Mononuclear cell (primary cell): Measurements from ENCODE around the gene APOA4. TPM values are rescaled to one million over a fixed set of nuclear protein-coding genes. Genes with fewer than 3 reads are reported as not detected.
A peak's percentile ranks its signal among the peaks of the same experiment; 100 is the strongest.

Experiments
- H3K27me3 ChIP-seq: 2 replicates; pipeline ENCODE4 v1.6.0; 2011; ENCODE audit warnings: low read length, control low read depth; ENCODE audit not compliant: insufficient read depth
- H3K4me1 ChIP-seq: 2 replicates; pipeline ENCODE4 v1.5.1; 2011; ENCODE audit warnings: mild to moderate bottlenecking, low read length, control low read depth; ENCODE audit not compliant: insufficient read depth
- H3K4me3 ChIP-seq: 2 replicates; pipeline ENCODE4 v1.5.1; 2011; ENCODE audit warnings: mild to moderate bottlenecking, low read length, moderate library complexity
- H3K9me3 ChIP-seq: 2 replicates; pipeline ENCODE4 v1.5.1; 2011; ENCODE audit warnings: low read depth, mild to moderate bottlenecking, control low read depth, low read length
- total RNA-seq: library from RNA; depleted of rRNA; stranded (reverse); fragments of >200 nt; gene quantifications from one replicate; pipeline ENCODE4 v1.2.3, GENCODE V29; 2012

Gene APOA4
- total RNA-seq, 1 donor: not detected

DNA sequence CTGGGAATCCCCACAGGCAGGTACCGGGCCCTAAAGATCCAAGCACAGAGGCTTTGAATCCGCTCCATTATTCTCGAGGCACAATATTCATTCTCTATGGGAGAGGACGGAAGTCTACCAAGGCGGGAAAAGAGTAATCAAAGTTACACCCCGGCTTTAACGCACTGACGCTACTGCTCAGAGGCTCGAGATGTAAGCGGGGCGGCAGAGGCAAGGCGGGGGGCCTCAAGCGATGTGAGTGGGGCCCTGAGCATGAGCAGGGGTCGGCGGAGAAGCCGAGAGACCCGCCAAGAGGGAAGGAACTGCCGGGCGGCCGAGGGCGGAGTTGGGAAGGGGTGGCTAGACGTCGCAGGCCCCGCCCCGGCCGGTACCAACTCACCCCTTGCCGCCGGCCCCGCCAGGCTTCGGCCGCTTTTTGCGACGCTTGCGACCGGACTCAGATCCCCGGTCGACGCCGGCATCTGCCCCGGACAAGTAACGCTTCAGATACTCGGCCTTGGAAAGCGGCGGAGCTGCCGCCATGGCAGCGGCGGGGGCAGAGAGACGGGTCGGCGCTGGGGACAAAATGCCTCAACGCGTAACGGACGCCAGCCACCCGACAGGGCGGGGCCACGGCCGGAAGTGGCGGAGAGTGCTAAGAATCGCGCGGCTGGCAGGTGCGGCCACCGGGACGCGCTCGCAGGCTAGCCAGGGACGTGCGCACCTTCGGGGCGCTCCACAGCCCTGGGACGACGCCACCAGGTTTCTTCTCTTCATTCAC lies 50.5 kb downstream of the APOA4 start, which contains the start of gene BUD13:
Gene BUD13 (minus strand): TSS at position 545 of the 760 bp plus-strand sequence. CDS start 23 bp downstream, at position 522.
- Histone ChIP-seq H3K4me3 (peak within 1 kb of the TSS; percentile 87), H3K27me3 (no peaks in the 10 kb centered on the region), H3K9me3 (no peaks in the 10 kb centered on the region), H3K4me1 (peaks cover 32% of the 10 kb centered on the region)

DNA sequence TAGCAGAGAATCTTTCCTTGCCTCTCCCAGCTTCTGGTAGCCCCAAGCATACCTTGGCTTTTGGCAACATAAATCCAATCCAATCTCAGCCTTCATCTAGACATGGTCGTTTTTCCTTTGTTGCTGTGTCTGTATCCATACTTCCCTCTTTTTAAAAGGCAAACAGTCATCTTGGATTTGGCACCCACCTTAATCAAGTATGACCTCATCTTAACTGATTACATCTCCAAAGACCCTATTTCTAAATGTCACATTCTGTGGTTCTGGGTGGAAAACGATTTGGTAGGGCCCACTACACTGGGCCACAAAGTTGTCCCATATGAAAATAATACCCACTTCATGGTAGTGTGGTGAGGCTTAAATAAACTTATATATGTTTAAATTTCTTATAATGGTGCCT lies 51.2 kb downstream of the APOA4 start:
- Histone ChIP-seq H3K9me3 (no peaks in the 10 kb centered on the region), H3K4me1 (peaks cover 32% of the 10 kb centered on the region), H3K27me3 (no peaks in the 10 kb centered on the region), H3K4me3 (peak overlapping the region; percentile 87)

Other genes starting within 250 kb of the APOA4 start
- 5.5 TPM for gene BUD13, start 50.3 kb downstream of the APOA4 start, total RNA-seq
- 49.2 TPM for gene ZPR1, start 35.3 kb downstream of the APOA4 start, total RNA-seq
- gene APOA5, start 31.4 kb downstream of the APOA4 start, total RNA-seq: not detected
- not detected for gene APOC3, start 6.6 kb upstream of the APOA4 start, total RNA-seq
- gene APOA1, start 14.3 kb upstream of the APOA4 start, total RNA-seq: 0.31 TPM